CD4-positive, alpha-beta T cell treated with Interleukin-6 at 100 ng/mL for 8 hours (primary cell): ENCODE data around the gene ANAPC5.
"Not testable (repeated sequence)": the region's sequence is repeated elsewhere in the genome, so short reads cannot be mapped to it uniquely, and the experiment has no call there.

Source experiments
- DNase-seq: peaks from one replicate; pipeline ENCODE4 v3.0.0-alpha.2; 2020; ENCODE audit warnings: mixed read lengths, low spot score

The ANAPC5 gene

DNA sequence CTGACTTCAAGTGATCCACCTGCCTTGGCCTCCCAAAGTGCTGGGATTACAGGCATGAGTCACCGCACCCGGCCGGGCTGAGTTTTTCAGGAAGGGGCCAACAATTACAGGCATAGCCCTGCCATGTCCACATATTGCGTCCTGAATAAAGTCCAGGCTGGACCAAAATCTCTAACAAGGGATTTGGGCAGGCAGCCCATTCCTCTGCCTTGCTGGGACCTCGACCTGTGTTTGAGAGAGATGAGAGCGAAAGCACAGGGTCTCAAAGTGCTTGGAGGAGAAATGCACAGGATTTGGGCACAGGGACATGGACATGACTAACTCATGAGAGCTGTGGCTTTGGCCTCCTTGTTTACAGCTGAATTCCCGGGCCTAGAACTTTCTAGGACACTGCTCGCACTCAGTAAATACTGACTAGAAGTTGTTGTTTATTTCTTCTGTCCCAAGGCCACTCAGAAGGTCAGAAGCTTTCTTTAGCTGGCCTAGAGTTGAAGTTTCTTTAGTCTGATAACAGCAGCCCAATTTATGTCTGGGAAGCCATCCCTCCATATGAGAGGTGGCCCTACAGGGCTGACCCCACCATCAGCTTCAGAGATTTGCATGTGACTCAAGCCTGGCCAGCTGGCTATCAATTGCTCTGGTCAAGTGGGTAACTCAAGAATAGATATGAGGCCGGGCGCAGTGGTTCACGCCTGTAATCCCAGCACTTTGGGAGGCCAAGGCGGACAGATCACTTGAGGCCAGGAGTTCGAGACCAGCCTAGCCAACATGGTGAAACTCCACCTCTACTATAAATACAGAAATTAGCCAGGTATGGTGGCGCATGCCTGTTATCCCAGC, 67.4 kb downstream of the ANAPC5 start:
- DNase-seq, result no peak

- no peak for DNase-seq
These were observed 68.4 kb downstream of the ANAPC5 start for GRCh38 chr12:121283841-121284240.

- DNase-seq, result no peak
These were observed 68.8 kb downstream of the ANAPC5 start for GRCh38 chr12:121283388-121283787.

- not testable (repeated sequence) for DNase-seq
These were observed 69.3 kb downstream of the ANAPC5 start for GRCh38 chr12:121282910-121283309.

GRCh38 chr12:121282072-121282742, 70.0 kb downstream of the ANAPC5 start:
- DNase-seq, result no peak

DNA sequence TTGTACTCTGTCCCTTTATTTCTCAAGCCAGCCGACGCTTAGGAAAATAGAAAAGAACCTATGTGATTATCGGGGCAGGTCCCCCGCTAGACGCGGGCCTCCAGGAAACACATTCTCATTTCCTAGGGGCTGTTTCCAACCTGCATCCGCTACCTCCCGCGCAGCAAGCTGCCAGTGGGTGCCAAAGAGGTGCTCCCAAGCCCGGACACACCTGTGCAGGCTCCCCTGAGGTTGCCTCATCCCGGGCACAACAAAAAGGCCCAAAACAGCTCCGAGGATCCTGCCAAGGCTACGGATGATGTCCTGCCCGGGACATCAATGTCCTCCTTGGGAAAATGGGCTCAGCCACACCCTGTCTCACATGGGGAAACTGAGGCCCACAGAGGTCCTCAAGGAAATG, 71.1 kb downstream of the ANAPC5 start:
- DNase-seq, result not testable (repeated sequence)

- DNase-seq, result not testable (repeated sequence)
These were observed 71.7 kb downstream of the ANAPC5 start for GRCh38 chr12:121280531-121280930.

GRCh38 chr12:121279507-121279915, 72.7 kb downstream of the ANAPC5 start:
- no peak for DNase-seq

DNA sequence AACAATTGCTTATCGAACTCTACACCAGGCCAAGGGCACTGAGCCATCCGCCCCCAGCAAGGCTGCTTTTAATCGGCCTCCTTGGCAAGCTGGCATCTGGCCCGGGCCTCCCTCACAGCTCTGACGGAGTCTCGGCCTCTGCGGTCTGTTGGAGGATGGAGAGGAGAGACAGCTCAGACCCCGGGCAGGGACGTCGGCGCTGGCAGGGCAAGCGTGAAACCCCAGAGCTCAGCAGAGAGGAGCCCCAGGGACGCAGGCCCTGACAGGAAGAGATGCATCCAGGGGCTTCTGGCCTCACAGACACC, 73.2 kb downstream of the ANAPC5 start:
- no peak for DNase-seq

GRCh38 chr12:121278169-121279070, 73.8 kb downstream of the ANAPC5 start:
- no peak for DNase-seq

DNA sequence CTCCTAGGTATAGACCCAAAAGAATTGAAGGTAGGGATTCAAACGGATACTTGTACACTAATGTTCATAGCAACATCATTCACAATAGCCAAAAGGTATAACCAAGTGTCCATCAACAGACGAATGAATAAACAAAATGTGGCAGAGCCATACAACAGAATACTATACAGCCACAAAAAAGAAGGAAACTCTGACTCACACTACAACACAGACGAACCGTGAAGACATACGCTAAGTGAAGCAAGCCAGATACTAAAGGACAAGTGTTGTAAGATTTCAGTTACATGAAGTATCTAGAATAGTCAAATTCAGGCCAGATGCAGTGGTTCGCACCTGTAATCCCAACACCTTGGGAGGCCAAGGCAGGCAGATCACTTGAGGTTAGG, 74.8 kb downstream of the ANAPC5 start:
- DNase-seq, result no peak

GRCh38 chr12:121274036-121274763, 78.0 kb downstream of the ANAPC5 start:
- DNase-seq, result no peak

- DNase-seq, result no peak
These were observed 78.8 kb downstream of the ANAPC5 start for GRCh38 chr12:121273364-121273896.

DNA sequence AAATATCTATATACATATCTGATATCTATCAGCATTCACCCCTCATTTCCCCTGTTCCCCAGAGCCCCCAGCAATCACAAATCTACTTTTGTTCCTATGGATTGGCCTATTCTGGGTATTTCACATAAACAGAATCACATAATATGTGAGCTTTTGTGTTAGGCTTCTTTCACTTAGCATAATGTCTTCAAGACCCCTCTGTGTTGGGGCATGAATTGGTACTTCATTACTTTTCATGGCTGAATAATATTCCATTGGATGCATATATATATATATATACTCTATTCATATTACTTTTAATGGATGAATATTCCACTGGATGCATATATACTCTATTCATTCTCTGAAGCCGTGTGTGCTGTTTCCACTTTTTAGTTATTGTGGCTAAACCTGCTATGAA, 84.4 kb downstream of the ANAPC5 start:
- no peak for DNase-seq

GRCh38 chr12:121264951-121265515, 87.2 kb downstream of the ANAPC5 start:
- DNase-seq, result no peak

DNA sequence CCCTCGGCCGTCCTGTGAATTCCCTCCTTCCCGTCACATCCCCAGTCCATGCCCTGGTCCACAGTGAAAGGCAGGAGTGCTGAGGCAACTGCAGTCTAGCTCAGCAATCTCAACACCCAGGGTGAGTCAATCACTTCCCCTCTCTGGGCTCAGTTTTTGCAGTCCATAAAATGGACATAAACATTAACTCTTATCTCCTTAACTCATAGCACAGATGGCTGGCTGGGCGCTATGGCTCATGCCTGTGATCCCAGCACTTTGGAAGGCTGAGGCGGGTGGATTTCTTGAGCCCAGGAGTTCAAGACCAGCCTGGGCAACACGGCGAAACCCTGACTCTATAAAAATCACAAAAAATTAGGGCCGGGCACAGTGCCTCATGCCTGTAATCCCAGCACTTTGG, 88.1 kb downstream of the ANAPC5 start:
- no peak for DNase-seq

- no peak for DNase-seq
These were observed 88.8 kb downstream of the ANAPC5 start for GRCh38 chr12:121263206-121263935.

GRCh38 chr12:121261398-121261797, 90.8 kb downstream of the ANAPC5 start:
- DNase-seq, result no peak

GRCh38 chr12:121260091-121260490, 92.1 kb downstream of the ANAPC5 start:
- no peak for DNase-seq

DNA sequence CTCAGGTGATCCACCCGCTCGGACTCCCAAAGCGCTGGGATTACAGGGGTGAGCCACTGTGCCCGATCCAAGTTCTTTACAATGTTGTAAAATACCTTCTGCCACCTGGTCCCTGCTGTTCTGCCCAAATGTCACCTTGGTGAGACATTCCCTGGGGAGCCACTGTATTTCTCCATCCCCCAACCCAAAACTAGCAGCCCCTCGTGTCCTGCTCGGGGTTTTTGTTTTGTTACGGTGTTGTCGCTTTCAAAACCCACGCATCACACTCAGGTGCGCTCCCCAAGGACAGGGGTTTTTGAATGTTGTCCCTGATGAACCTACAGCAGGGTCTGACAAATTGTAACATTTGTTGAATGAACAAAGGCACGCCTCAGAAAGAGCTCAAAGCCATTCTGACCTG, 93.1 kb downstream of the ANAPC5 start:
- no peak for DNase-seq
